GM20000 (cell line): ENCODE measurements around the gene LRRC26.

Experiments used
- DNase-seq: peaks from one replicate; pipeline ENCODE4 v3.0.0; 2012; ENCODE audit warnings: low spot score
- CTCF ChIP-seq: IDR thresholded peaks from 2 replicates; pipeline ENCODE4 v1.5.1; 2012; ENCODE audit warnings: mild to moderate bottlenecking, control low read depth; ENCODE audit errors: extremely low read depth, missing control alignments

LRRC26 gene

DNA sequence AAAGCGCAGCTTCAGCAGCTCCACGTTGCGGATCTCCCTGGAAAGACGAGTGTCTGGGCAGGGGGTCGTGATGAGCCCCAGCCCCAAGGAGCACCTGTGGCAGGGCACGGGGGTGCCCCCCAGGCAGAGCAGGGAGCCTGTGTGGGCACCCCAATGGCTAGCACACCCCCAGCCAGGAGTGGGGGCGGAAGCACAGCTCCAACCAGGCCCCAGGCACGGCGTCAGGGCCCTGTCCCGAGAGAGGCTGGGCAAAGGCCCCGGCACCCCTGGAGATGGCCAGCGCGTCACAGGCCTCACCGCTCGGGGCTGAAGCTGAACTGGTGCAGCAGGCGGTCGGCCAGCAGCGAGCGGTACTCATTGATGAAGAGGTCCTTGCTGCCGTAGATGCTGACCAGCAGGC, 10.6 kb upstream of the LRRC26 start:
- DNase-seq, result no peak
- no peak for TF ChIP-seq CTCF

GRCh38 chr9:137179761-137180160, 9.9 kb upstream of the LRRC26 start:
- TF ChIP-seq CTCF, result no peak

DNA sequence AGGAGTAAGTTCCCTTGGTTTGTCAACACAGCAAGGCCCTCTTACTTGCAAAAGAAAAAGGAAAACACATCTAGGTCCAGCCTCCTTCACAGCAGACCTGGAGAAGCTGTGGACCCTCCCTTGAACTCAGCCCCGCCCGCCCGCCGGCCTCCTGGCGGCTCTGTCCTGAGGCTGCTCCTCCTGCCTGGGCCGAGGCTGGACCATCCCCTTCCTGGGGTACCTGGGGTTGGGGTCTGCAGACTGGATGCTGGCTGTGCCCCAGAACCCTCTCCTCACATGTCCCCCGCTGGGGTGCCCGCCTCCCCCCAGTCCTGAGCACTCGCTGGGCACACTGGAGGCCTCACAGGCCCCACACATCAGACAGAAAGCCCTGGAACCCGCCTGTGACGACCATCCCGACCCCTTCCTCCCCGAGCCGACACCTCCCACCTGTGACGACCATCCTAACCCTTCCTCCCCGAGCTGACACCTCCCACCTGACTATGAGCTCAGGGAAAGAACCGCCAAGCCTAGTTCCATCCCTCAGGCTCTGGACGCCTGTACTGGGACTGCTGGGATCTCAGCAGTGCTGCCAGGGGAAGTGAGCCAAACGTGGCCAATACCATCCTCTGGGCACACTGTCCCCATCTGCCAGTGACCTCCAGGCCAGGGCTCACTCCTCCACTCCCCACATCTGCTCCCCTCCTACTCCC, 9.2 kb upstream of the LRRC26 start:
- DNase-seq, result peak; percentile 27
- TF ChIP-seq CTCF, result no peak

More at GRCh38 chr9:137179761-137180160, 9.9 kb upstream of the LRRC26 start:
- no peak for DNase-seq

GRCh38 chr9:137178201-137178938, 8.5 kb upstream of the LRRC26 start:
- no peak for TF ChIP-seq CTCF
- no peak for DNase-seq

DNA sequence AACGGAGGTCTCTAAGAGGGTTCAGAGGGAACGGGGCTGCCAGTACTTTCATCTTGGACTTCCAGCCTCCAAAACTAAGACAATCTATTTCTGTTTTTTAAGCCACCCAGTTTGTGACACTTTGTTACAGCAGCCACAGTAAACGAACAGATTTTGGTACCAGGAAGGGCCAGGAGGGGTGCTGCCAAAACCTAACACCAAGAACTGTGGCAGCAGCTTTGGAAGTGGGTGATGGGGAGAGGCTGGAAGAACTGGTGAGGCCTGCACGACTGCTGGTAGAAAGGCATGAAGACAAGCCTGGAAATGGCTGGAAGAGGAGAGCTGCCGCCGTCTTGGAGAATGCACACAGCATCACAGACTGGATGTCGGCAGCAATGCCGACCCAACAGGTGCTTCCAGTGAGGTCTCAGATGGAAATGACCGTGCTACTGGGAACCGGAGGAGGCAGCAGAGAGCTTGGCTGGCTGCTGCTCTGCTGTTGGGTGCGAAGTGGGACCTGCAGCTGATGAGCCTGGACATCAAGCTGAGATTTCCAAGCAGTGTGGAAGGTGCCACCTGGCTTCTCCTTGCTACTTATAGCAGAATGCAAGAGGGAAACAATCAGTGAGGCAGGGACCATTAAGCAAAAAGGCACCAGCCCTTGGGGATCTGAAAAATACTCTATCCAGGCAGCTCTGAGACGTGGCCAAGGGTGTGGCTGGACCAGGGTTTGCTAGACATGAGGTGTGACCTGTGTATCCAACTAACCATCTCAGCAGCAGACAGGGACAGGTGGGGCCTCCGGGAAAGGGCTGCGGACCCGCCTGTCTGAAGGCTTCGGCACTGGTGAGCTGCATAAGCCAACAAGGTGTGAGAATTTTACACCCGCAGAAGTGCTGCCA, 6.7 kb upstream of the LRRC26 start:
- DNase-seq, result peak; percentile 81

GRCh38 chr9:137175345-137175961, 5.6 kb upstream of the LRRC26 start:
- peak; percentile 54 for DNase-seq
- TF ChIP-seq CTCF, result no peak

More for the DNA sequence above, 6.7 kb upstream of the LRRC26 start:
- peak; percentile 5 for TF ChIP-seq CTCF
